Measurements from ENCODE around the gene MLLT6. TPM values are rescaled to one million over a fixed set of nuclear protein-coding genes. Genes with fewer than 3 reads are reported as not detected.

MLLT6 gene
- total RNA-seq, 4 donors from 2014 or later = 48.2 to 76.8 (median 56.3) TPM

DNA sequence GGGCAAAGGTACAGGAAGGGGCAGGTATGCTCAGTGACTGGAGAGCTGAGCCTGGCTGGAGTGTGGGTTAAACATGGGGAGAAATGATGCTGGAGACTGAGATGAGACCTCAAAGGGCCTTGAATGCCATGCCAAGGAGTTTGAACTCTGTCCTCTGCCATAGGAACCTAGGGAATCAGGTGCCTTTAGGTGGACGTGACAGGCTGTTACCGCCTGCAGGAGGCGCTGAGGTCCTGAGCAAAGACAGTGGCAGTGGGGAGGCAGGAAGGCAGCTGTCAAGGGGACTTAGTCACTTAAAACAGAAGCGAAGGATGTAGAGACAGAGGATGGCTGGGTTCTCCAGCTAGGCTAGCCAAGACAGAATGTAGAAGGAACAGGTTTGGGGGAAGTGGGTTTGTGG lies 56.5 kb downstream of the MLLT6 start:
- no peaks in the 10 kb centered on the region for H3K27me3 ChIP-seq
- peaks cover 0 to 90% of the 10 kb centered on the region in 2 donors for H3K36me3 ChIP-seq
- ATAC-seq = no peak
- TF ChIP-seq, protein P1, sequence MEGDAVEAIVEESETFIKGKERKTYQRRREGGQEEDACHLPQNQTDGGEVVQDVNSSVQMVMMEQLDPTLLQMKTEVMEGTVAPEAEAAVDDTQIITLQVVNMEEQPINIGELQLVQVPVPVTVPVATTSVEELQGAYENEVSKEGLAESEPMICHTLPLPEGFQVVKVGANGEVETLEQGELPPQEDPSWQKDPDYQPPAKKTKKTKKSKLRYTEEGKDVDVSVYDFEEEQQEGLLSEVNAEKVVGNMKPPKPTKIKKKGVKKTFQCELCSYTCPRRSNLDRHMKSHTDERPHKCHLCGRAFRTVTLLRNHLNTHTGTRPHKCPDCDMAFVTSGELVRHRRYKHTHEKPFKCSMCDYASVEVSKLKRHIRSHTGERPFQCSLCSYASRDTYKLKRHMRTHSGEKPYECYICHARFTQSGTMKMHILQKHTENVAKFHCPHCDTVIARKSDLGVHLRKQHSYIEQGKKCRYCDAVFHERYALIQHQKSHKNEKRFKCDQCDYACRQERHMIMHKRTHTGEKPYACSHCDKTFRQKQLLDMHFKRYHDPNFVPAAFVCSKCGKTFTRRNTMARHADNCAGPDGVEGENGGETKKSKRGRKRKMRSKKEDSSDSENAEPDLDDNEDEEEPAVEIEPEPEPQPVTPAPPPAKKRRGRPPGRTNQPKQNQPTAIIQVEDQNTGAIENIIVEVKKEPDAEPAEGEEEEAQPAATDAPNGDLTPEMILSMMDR (IDR thresholded peaks at IDR 0.05 in 4 of 5, conservative IDR thresholded peaks at IDR 0.05 in 1 of 5) = no peak
- TF ChIP-seq POLR2A (IDR thresholded peaks at IDR 0.05) = no peak
- H3K4me3 ChIP-seq = no peak overlapping the region
- H3K4me1 ChIP-seq = no peaks in the 10 kb centered on the region
- in situ Hi-C loops (cut with MboI; ENCODE audit: low sequenced_read_pairs in 4 of 4) (no loop called here), intact Hi-C loops (cut with DNase I; ENCODE audit: low total_unique reads) (no loop called here)
- no peak overlapping the region for H3K27ac ChIP-seq
- DNase-seq = no peak
- H3K9me3 ChIP-seq = no peaks in the 10 kb centered on the region

GRCh38 chr17:38762231-38762630 lies 57.2 kb downstream of the MLLT6 start:
- in situ Hi-C loops (cut with MboI; ENCODE audit: low sequenced_read_pairs in 4 of 4) = no loop called here
- intact Hi-C loops (cut with DNase I; ENCODE audit: low total_unique reads) = no loop called here

DNA sequence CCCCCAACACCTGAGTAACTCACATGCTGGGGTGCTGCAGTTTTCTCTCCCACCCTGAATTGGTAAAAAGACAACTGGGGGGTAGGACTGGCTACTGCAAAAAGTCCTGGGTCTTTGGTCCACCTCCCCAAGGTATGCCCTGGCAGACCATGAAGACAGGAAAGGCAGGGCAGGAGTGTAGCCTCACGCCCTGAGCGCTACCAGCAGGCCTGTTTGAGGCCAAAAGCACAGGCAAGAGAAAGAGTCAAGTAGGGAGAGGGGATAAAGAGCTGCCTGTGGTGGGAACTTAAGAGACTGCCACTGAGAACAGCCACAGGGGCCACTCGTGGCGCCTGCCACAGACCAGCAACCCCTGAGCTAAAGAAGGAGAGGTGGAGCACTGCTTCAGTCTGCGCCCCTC lies 61.3 kb downstream of the MLLT6 start:
- Histone ChIP-seq H3K36me3 (peaks cover 0 to 86% of the 10 kb centered on the region in 2 donors), H3K4me3 (no peak overlapping the region), H3K4me1 (no peaks in the 10 kb centered on the region), H3K27ac (no peak overlapping the region), H3K27me3 (no peaks in the 10 kb centered on the region), H3K9me3 (no peaks in the 10 kb centered on the region)
- intact Hi-C loops (cut with DNase I; ENCODE audit: low total_unique reads) = no loop called here
- DNase-seq (no peak), ATAC-seq (no peak)
- TF ChIP-seq POLR2A (IDR thresholded peaks at IDR 0.05) = no peak
- TF ChIP-seq, protein P1 (IDR thresholded peaks at IDR 0.05 in 4 of 5, conservative IDR thresholded peaks at IDR 0.05 in 1 of 5) = no peak
- in situ Hi-C loops (cut with MboI; ENCODE audit: low sequenced_read_pairs in 4 of 4) = no loop called here

More at GRCh38 chr17:38762231-38762630, 57.2 kb downstream of the MLLT6 start:
- Histone ChIP-seq H3K36me3 (peaks cover 0 to 91% of the 10 kb centered on the region in 2 donors), H3K27me3 (no peaks in the 10 kb centered on the region), H3K9me3 (no peaks in the 10 kb centered on the region), H3K4me1 (no peaks in the 10 kb centered on the region), H3K27ac (no peak overlapping the region), H3K4me3 (no peak overlapping the region)
- no peak for TF ChIP-seq POLR2A (IDR thresholded peaks at IDR 0.05)
- TF ChIP-seq, protein P1 (IDR thresholded peaks at IDR 0.05 in 4 of 5, conservative IDR thresholded peaks at IDR 0.05 in 1 of 5) = no peak
- ATAC-seq = no peak
- no peak for DNase-seq

- H3K27ac ChIP-seq = no peak overlapping the region
- no peak for ATAC-seq
- DNase-seq = no peak
- TF ChIP-seq, protein P1 (IDR thresholded peaks at IDR 0.05 in 4 of 5, conservative IDR thresholded peaks at IDR 0.05 in 1 of 5) = no peak
- TF ChIP-seq POLR2A (IDR thresholded peaks at IDR 0.05) = no peak
- H3K36me3 ChIP-seq = peaks cover 0 to 91% of the 10 kb centered on the region in 2 donors
- intact Hi-C loops (cut with DNase I; ENCODE audit: low total_unique reads) (no loop called here), in situ Hi-C loops (cut with MboI; ENCODE audit: low sequenced_read_pairs in 4 of 4) (no loop called here)
- H3K4me3 ChIP-seq = no peak overlapping the region
- no peaks in the 10 kb centered on the region for H3K4me1 ChIP-seq
- no peaks in the 10 kb centered on the region for H3K27me3 ChIP-seq
- no peaks in the 10 kb centered on the region for H3K9me3 ChIP-seq
These were observed 63.3 kb downstream of the MLLT6 start for GRCh38 chr17:38768417-38768816.

DNA sequence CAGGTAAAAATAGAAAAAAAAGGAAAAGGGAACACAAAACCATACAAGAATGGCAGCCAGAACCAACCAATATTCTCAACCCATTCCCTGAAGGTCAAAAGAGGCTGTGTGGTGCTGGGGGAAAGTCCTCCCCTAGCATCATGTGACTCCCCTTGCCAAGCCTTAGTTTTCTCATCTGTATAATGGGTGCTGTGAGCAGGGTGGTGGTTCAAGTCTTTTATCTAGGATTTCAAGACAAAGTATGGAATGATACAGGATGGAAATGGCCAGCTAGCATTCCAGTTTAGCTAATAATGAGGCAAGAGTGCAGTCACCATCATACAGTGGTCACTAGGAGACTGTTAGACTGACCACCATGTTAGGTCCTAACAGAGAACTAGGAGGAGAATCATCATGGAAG lies 68.2 kb downstream of the MLLT6 start:
- H3K4me3 ChIP-seq = no peak overlapping the region
- peaks cover 5 to 95% of the 10 kb centered on the region in 2 donors for H3K36me3 ChIP-seq
- DNase-seq = no peak
- no peak for ATAC-seq
- no peak for TF ChIP-seq POLR2A (IDR thresholded peaks at IDR 0.05)
- TF ChIP-seq, protein P1 (IDR thresholded peaks at IDR 0.05 in 4 of 5, conservative IDR thresholded peaks at IDR 0.05 in 1 of 5) = no peak
- no peaks in the 10 kb centered on the region for H3K27me3 ChIP-seq
- intact Hi-C loops (cut with DNase I; ENCODE audit: low total_unique reads) = no loop called here
- in situ Hi-C loops (cut with MboI; ENCODE audit: low sequenced_read_pairs in 4 of 4) = no loop called here
- no peak overlapping the region for H3K27ac ChIP-seq
- H3K9me3 ChIP-seq = no peaks in the 10 kb centered on the region
- H3K4me1 ChIP-seq = no peaks in the 10 kb centered on the region

Measured in gastrocnemius medialis (tissue), 4 donors.